AG04450 (cell line): ENCODE data around the gene SETD5. TPM values are rescaled to one million over a fixed set of nuclear protein-coding genes. Genes with fewer than 3 reads are reported as not detected.

Experiments
- CTCF ChIA-PET: fragments of 300-600, 350-600 bp; formaldehyde crosslinking; extraction: SDS; loops from one replicate; lab custom pipeline; 2022; ENCODE audit warnings: antibody characterized with exemption, inconsistent platforms; lab: Charles Lee
- POLR2A ChIA-PET: fragments of 350-600 bp; formaldehyde crosslinking; extraction: SDS; loops from one replicate; lab custom pipeline; 2021; ENCODE audit warnings: antibody characterized with exemption, inconsistent platforms; lab: Yijun Ruan, JAX
- DNase-seq: peaks from one replicate; pipeline ENCODE4 v3.0.0-alpha.2; 2011; ENCODE audit warnings: low read depth, low spot score
- H3K27ac ChIP-seq: one replicate; pipeline ENCODE4 v1.5.1; 2012; ENCODE audit warnings: low read depth, low read length, control low read depth
- H3K27me3 ChIP-seq: one replicate; pipeline ENCODE4 v1.6.0; 2012; ENCODE audit warnings: low read length; ENCODE audit not compliant: control insufficient read depth, insufficient read depth
- H3K4me3 ChIP-seq: 2 replicates; pipeline ENCODE4 v1.5.1; 2011; ENCODE audit warnings: mild to moderate bottlenecking, low read depth, low read length, control low read depth
- H3K9me3 ChIP-seq: 2 replicates; pipeline ENCODE4 v1.5.1; 2012; ENCODE audit warnings: low read length; ENCODE audit not compliant: control insufficient read depth, insufficient read depth
- CTCF ChIP-seq: IDR thresholded peaks from 2 replicates; pipeline ENCODE4 v1.5.1; 2011; ENCODE audit warnings: low read depth, low read length, control low read depth, inconsistent platforms
- polyA plus RNA-seq: library from polyadenylated mRNA; depleted of rRNA; stranded (reverse); fragments of >200 nt; gene quantifications from 2 replicates; pipeline ENCODE4 v1.2.3, GENCODE V29; 2011

SETD5 gene
- polyA plus RNA-seq, 1 experiment: 75.0 TPM

DNA sequence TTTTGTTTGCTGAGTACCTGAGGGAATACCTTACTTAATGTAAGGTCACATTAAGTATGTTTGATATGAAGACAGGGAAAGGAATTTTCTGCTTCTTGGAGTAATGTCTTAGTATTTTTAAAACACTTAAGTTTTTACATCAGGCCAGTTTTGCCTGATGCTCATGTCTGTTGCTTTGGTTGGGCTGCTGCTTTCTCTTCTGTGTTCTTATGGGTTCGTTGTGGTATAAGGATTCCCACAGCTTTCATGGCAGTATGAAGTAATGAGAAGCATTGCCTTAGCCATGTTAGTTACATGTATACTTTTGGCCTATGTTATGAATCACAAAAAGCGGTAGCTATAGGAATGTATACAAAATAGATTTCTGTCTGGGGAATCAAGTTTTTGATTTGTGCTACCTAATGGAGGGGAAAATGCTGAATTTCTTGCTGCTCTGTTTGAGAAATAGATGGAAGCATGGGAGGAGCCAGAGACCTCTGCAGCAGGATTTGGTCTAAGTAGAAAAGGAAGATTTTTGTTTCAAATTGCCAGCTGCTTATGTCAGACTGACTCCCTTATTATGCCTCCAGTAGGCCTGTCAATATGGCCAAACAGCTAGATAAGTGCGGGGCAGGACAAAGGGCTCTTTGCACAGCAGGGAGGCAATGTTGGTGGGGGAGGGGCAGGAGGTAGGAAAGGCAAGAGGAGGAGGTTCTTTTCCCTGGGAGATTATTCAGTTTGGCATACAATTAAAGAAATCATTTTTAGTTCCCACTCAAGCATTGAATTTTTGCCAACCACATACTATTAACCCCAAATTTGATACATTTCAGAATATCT lies 5.2 kb downstream of the SETD5 start:
- no peak for DNase-seq

DNA sequence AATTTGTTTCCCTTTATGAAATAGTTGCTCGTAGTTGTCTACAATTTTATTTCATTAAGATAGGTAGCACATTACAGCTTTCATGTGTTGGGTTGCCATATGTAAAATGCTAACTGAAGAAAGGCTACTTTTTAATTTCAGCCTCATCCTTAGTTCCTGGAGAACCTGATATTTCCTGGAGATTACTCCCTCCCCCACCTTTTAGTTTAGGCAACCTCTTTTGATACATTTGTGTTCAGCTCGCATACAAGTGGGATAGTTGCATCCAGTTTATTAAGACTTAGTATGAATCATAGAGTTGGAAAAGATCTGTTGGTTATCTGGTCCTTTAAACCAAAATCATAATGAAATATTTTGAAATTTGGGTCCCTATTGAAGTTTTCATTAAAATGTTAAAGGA lies 6.0 kb downstream of the SETD5 start:
- no peaks in the 10 kb centered on the region for H3K9me3 ChIP-seq
- POLR2A ChIA-PET: interaction anchor here (1.5 kb wide), 1 partner anchor 40 kb away, joined by 4 read pairs; the partner anchor contains the start of gene THUMPD3
- H3K27ac ChIP-seq: no peak overlapping the region
- no peak for DNase-seq
- CTCF ChIA-PET: no interaction called here
- H3K27me3 ChIP-seq: no peaks in the 10 kb centered on the region
- no peak overlapping the region for H3K4me3 ChIP-seq
- no peak for TF ChIP-seq CTCF

More for the DNA sequence above, 5.2 kb downstream of the SETD5 start:
- ChIA-PET POLR2A (interaction anchor here (0.6 to 1.5 kb wide), 4 partner anchors 14 to 60 kb away, joined by 4 read pairs; partner anchors contain the start of gene THUMPD3), CTCF (no interaction called here)
- Histone ChIP-seq H3K4me3 (peak overlapping the region; percentile 31), H3K27ac (no peak overlapping the region), H3K9me3 (no peaks in the 10 kb centered on the region), H3K27me3 (no peaks in the 10 kb centered on the region)
- no peak for TF ChIP-seq CTCF

DNA sequence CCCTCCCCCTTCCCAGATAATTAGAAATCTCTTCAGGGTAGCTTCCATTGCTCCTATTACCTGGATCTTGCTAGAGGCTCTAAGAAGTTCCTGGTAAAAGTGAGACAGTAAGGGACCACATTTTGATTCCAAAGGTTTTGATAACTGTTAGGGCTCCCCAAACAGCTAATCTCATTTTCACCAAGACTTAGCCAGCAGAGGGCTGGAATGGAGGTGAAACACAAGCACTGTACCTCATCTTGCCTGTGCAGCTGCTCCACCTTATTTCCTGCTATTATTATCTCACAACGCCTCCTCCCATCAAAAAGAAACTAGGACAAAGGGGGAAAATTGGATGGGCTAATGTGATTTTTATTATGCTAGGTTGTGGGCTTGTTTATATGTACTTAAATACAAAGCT lies 7.3 kb downstream of the SETD5 start:
- DNase-seq: no peak
- ChIA-PET CTCF (interaction anchor here (0.8 kb wide), 1 partner anchor 99 kb away, joined by 3 read pairs; no protein-coding TSS in a partner anchor), POLR2A (interaction anchor here (1.2 kb wide), 1 partner anchor 8 kb away, joined by 5 read pairs; no protein-coding TSS in a partner anchor)
- Histone ChIP-seq H3K27me3 (no peaks in the 10 kb centered on the region), H3K9me3 (no peaks in the 10 kb centered on the region), H3K27ac (no peak overlapping the region), H3K4me3 (no peak overlapping the region)
- 0 out of 2 replicates have a peak, but pooled peaks have one; percentile 11 for TF ChIP-seq CTCF

- no peaks in the 10 kb centered on the region for H3K9me3 ChIP-seq
- ChIA-PET POLR2A (interaction anchor here (1.2 kb wide), 1 partner anchor 9 kb away, joined by 5 read pairs; no protein-coding TSS in a partner anchor), CTCF (no interaction called here)
- no peak for DNase-seq
- no peak overlapping the region for H3K27ac ChIP-seq
- no peaks in the 10 kb centered on the region for H3K27me3 ChIP-seq
- TF ChIP-seq CTCF: no peak
- H3K4me3 ChIP-seq: no peak overlapping the region
Measured at GRCh38 chr3:9405756-9406155, 8.3 kb downstream of the SETD5 start.
